CD4-positive, alpha-beta T cell treated with Interleukin-4 for 1 hour (primary cell): ENCODE measurements around the gene PLXNA2.

Experiments
- DNase-seq, 2 donors: peaks; one replicate each; pipeline ENCODE4 v3.0.0-alpha.2; 2020 to 2022

PLXNA2 gene

DNA sequence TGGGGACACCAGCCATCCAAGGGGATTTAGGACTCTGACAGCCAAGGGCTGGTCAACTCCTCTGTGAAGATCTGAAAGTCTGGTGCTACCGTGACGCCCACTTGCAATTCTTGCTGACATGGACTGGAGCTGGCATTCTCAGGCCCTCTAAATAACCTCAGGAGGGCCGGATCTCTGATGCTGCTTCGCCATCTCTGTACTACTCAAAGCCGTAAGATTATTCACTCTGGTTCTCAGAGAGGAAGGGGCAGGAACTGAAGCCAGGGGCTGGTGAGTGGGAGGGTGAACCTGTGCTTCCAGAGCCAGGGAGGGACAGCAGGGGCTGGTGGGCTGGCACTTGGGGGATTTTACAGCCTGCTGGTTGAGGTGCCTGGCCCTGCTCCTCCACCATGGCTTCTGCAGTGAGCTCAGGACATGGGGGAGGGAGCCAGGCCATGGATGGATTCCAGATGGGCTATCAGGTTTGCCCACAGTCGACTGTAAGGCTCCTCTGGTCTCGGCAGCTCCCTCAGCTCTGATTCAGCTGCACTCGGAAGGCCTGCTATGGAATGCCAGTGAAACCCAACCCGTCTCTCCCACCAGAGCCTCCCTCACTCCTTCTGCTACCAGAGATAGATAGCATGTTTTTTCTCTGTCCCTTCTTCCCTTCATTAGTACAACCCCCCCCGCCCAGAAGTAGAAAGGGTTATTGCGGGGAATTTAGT lies 84.5 kb downstream of the PLXNA2 start:
- no peak for DNase-seq

DNA sequence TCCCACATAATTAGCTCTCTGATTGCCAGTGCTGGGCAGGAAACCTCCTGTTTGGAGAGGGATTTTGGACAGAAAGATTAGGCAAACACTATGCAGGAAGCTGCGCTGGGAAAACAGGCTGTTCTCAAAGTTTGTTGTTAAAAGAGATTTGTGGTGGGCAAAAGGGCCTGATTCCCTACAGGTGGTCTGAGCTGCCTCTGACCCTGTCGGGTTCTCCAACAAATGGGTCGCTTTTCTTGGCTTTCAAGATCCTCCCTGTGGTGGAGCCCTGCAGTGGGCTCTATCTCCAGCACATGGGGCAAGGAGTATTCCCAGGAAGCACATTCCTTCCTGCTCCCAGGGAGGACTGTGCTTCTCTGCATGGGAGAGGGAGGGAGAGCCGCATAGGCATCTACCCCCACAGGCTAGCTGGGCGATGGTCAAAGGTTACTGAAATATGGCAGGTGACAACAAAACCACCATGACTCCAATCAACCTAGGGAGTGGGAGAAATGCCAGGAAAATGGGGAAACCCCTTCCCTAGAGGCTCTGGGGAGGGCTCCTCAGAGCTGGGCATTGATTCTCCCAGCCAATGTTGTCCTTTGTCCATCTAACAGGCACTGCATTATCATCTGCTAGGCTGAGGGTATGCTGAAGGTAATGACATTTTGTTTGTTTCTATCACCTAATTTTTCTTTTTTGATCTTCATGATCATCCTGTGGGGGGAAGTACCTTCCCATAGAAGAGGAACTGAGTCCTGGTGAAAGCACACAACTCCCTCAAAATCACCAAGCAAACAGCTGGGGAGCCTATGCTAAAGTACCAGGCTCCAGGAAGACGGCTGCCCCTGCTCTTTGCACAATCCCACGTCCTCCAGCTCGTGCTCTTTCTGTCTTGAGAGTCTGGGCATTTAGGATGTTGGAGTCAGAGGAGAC lies 85.3 kb downstream of the PLXNA2 start:
- no peak for DNase-seq

DNA sequence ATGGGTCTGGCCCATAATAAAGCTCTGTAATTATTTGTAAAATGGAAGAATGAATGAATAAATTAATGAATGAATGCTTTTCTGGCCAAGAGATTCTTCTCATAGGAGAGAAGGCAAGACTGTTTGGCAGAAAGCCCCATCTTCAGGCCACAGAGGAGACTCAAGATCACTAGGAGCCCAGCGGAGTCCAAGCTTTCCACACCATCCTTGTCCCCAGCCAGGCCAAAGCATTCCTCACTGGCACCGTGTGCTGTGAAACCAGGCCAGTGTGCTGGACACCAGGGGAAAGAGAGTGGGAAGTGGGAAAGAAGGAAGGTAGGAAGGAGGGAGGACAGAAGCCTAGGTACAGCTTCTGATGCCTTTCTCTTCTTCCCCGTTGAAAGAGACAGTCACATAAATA lies 86.4 kb downstream of the PLXNA2 start:
- no peak for DNase-seq

DNA sequence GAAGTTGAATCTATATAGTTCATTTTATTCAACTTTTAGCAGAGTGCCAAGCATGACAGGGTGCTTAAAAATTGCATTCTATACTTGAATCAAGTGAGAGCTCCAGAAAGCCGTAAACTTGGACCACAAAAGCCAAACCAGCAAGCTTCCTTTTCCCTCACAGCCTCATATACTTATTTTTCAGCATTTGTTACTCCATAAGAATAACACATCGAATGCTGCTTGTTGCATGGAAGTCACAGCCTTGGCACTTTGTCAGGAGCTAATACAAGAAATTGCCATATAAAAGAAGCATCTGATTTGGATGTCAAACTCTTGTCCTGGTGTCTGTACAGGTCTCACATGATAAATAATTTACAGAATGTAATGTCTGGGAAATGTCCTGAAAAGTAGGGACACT lies 87.4 kb downstream of the PLXNA2 start:
- no peak for DNase-seq

DNA sequence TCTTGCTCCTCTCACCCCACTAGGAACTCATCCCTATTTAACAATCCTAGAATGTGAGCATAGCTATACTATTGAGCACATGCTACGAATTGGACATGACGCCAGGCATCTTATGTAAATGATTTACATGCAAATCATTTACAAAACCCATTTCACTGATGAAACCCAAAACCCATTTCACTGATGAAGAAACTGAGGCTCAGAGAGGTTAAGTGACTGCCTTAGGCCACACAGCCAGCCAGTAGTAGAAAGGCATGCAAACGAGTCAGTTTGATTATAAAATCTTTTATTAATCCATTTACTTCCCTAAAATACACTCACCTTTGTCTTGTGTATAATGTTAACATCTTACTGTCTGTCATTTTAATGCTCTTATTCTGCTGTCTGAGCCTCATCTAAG lies 87.9 kb downstream of the PLXNA2 start:
- DNase-seq = no peak

DNA sequence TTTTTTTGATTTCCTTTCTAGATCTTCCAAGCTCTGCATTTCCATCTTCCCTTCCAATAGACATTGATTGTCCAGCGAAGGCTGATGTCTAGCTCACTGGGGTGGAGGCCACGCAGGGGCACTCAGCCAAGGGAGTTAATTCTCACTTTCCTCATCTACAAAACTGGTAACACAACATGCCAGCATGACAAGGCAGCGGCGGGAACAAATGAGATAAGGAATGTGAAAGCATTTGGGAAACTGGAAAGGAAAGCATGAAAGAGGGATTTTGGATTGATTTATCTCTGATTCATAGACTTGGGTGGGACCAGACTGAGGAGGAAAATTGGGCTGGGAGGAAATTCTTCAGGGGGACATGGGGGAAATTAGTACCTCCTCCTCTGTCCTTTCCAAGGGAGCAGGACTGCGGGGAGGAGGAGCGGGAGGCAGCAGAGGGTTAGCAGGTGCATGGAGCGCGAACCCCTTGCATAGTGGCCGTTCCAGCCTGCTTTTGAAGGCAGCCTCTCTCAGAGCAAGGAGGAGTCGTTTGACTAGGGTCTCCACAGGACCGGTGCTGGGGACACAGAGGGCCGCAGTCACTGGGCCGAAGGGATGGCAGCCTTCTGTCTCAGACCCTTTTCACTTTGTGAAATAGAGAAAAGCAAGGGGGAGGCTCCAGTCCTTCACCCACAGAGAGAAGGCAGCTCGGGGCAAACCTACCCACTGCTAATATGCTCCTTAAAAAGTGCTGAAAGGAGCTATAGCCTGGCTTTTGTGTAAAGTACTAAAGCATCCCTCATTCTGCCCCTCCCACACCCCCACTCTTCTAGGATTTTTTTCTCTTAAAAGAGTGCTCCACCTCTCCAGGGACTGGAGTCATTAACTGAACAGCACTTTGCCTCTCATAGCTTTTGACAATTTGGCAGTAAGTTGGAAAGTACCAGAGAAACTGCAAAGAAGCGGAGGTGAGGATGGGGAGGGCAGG lies 89.2 kb downstream of the PLXNA2 start:
- DNase-seq = no peak

DNA sequence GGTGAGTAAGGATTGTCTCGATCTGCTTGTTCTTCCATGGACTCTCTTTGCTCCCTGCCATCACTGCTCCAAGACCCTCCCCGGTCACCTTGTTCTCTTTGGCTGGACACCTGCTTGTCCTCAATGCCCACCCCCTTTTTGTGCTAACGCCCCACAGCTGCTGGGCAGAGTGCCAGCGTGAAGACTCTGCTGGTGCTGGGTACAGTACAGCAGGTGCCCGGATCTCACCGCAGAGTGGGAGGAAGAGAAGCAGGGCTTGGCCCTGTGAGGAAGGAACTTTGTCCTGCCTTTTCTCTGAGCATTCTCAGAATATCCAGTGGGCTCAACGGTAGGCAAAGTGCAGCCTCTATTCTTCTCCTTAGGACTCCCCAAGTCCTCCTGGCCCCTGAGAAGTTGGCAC lies 90.1 kb downstream of the PLXNA2 start:
- no peak for DNase-seq

DNA sequence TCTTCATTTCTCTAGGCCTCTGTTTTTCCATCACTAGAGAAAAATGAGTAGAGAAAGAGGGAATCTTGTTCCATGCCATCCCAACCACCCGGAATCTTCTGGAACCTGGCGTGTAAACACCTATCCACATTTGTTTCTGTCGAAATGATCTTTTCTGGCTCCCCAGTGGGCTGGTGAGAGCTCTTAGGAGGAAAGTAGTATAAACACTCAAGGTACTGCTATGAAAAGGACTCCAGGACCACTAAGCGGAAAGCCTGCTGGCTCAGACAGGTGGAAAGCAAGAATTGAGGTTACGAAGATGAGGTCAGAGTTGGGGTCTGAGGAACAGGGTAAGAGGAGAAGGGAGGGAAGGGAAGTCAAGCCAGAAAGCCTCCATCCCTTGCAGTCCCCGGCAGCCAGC lies 90.8 kb downstream of the PLXNA2 start:
- DNase-seq = no peak

DNA sequence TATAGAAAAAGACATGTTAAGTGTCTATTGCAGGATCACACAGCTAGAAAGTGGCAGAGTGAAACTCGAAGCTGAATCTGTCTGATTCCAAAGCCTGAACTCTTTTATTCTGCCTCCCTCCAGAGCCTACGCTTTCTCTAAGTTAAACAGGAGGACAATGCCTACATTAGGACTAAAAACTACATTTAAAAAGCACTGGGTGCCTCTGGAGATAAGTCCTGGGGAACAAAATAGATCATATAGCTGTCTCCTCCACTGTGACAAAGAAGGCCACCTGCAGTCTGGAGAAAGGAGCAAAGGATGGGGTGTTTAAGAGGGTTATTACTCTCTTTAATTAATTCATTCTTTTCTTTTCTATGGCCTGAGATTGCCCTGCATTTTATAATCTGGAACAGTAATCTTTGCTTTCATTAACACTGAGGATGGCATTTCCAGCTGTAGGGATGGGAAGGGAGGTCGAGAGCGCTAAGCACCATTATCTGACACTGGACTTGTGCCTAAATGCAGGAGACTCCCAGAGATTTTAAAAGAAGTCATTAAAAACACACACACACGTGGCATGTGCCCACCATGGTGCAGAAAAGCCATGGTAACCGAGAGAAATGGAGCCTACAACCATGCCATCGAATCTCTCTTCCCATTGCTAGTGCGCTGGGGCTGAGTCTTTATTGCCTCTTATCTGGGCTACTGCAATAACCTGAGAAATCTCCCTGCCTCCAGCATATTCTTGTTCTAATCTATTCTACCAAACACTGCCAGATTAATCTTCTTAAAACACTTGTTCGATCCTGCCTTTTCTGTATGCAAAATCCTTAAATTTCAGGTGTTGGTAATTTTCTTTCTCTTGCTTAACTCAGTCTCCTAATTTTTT lies 92.2 kb downstream of the PLXNA2 start:
- no peak for DNase-seq

DNA sequence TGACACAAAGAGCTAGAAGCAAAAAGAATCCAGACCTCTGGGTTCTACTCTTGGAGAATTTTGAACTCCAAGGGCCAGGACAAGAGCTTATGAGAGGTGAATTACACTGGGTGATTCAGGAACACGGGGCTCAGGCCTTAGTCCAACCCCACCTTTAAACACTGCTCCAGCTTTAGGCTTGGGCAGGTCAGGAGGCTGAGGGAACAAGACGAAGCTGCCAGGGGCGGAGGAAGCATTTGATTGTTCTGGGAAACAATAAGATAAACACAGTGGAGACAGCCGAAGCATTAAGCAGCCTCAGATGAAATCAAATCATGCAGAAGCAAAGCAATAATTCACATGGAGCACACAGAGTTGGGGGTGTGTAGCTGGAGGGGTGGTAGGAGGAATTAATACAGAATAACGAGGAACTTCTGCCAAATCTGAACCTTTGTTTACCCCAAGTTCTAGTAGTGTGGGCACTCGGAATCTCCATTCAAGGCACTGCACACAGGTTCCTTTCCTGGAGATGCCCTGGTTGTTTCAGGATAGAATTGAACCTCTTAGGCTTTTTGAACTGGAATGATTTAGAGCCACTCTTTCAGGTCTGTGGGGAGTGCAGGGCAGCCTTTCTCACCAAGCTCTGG lies 93.2 kb downstream of the PLXNA2 start:
- DNase-seq = no peak

DNA sequence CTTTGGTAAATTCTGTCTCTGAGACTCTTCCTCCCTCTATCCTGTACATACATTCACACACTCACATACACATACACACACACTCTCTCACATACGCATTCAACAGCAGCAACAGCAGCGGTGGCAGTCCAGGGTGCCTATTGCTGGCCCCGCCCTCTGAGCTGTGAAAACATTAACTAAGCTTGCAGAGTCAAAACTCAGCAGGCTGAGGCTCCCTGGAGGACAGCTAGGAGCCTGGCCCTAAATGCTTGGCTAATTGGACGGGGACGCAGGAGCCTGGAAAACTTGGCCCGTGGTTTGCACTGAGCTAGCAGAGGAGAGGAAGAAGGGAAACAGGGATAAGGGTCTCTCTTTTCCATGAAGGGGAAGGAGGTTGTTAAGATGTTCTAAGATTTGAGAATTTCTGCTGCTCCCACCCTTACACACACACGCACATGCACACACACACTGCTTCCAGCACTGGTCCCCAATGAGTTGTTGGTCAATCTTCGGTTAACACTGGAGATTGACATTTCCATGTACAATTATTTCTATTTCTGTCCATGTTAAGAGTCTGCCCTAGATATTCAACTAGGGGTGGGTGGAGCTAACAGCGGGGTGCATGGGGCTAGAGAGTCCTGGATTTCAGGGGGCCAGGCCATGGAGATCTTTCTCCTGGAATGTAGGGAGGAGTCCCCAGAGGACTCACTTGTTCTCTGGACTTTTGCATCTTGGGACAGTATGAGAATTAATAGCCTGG lies 94.2 kb downstream of the PLXNA2 start:
- no peak for DNase-seq

DNA sequence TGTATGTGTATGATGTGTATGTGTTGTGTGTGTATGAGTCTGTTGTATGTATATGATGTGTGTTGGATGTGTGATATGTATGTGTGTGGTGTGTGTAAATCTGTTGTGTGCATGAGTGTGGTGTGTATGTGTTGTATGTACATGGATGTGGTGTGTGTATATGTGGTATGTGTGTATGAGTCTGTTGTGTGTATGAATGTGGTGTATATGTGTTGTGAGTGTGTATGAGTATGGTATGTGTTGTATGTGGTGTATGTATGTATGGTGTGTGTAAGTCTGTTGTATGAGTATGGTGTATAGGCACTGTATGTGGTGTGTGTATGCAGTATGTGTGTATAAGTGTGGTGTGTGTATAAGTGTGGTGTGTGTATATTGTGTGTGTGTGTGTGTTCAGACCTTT lies 95.0 kb downstream of the PLXNA2 start:
- DNase-seq = no peak

DNA sequence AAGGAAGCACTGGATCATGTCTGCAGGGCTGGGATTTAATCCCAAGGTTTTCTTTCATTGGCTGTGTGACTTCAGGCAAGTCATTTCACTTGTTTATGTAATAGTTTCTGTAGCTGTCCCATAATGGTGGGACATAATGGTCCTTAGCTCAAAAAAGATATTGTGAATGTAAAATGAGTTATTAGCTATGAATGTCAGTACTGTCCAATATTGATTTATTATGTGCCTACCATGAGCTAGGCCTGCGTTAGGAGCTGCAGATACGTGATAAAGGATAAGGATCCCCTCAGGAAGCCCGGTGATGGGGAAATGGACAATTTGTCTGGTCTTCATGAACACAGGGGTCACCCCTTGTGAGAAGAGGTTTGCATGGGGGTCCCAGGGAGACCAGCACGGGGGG lies 95.8 kb downstream of the PLXNA2 start:
- DNase-seq = no peak

DNA sequence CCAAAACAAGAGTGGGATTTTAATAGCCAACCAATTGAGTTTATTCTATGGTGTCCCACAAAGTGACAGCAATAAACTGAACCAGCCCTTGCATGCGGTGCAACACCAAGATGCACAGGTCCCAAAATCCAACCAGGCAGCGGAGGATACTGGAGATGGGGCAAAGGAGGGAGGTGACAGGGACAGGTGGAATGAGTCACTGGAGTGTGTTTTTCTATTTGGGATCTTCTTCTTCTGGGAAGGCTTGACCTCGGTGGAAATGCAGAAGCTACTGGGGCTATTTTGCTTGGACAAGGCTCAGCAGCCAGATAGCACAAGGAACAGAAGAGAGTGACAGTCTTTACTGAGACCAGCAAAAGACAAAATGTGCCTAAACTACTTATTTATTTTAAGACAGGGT lies 97.5 kb downstream of the PLXNA2 start:
- no peak for DNase-seq

DNA sequence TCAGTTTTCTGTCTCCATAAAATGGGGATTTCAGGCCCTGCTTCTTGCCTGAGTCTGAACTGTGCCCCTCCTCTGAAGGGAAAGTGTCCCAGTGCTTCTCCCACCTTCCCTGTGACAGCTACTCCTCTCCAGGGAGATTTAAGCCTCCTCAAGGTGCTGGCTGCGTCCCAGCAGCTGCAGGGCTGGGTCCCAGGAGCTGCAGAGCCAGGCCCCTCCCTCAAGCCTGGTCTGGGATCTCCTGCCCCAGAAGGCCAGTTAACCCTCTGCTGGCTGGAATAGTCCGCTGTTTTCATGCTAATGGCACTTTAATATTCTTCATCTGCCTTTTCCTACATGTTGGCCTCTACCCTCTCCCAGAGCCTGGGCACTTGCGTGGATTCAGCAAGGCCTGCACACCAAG lies 99.0 kb downstream of the PLXNA2 start:
- DNase-seq = no peak

DNA sequence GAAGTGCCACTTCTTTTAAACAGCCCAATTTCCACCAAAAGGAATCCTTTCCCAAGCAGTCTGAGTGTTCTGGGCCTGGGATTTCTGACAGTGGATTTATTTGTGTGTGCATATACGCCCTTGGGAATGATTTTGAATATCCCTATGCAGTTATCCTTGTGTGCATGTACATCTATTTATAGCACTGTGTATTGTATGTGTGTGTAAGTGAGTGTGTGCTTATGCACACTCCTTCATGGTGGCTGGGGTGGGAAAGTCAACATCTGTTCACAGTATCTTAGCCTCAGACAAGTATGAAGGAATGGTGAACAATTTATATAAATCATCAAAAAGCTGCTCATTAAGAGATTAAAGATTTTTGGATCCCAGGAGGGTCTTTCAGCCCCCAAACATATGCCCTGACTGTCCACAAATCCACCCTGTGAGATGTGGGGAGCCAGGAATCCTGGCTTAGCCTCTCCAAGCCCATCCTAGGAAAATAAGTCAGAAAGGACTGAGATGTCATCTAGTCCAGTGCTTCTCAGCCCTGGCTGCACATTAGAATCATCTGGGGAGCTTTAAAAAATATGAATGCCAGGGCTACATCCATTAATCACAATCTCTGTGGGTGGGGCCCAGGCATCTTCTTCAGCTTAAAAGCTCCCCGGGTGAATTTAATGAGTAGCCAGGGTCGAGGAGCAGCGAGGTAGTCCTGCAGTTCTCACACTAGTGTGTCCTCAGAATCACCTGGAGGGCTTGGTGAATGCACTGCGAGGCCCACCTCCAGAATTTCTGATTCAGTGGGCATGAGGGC lies 101.4 kb downstream of the PLXNA2 start:
- no peak for DNase-seq

DNA sequence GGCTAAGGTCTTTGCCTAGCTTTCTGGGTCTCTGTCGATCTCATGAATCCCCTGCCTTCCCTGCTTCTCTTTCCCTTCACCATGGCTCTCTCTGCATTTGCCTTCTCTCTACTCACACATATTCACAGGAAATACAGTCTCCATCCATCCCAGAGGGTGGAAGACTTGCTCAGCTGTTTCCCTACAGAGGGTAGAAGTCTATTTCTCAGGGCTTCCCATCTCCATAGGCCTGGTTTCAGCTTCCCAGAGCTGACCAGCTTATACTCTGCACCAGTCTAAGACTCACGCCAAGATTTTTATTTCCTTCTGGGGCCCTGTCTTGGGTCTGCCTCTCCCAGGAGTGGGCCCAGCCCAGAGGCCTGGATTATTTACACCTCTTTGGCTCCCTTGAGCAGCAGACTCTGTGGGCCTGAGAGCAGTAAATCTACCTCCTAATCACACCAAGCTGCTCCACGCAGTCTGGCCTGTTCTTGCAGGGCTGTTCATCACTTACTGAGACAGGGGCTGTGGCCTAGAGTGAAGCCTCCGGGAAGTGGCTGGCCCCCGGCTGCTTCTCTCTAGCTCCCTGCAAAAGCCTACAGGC lies 102.5 kb downstream of the PLXNA2 start:
- no peak for DNase-seq

DNA sequence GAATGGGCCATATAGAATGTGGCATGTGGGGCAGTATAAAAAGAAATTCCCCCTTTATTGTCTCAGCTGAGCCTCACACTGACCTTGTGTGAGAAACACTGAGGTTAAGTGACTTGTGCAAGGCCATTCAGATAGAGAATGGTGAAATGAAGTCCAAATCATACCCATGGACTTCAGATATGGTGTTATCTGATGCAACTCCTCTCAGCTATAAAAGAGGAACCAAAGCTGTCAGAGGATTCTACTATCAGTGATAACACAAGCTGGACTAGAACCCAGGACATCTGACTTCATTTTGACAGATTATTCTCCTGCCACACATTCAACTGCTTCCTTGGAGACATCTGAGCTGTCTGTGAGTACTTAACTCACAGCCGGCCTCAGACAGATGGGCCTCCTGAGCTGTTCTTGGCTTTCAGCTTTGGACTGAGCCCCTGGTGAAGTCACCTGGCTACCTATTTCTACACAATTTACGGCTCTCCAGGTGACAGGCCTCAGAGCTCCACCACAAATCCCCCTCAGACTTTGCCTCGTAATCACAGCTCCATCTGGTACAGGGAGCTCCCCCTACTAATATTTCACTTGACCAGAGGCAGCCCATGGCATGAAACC lies 104.6 kb downstream of the PLXNA2 start:
- no peak for DNase-seq

DNA sequence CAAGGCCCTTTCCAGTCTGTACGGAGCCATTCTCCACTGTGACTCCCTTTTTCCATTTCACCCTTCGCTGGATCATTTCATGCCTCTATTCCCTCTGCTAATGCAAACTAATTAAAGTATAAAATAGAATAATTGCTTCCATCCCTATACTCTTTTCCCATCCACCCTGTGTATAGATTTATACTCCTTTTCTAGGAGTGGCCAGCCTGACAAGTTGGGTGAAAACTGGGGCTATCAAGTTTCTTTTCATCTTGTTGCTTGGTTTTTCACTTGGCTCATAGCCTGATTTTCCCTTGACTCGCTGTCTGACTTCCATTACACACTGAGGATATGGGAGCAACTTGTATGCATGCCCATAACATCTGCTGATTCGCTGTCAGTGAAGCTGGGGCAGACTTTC lies 107.0 kb downstream of the PLXNA2 start:
- no peak for DNase-seq
